GM18526 (cell line): ENCODE results near the gene CIDEC.

Experiments used
- POLR2A ChIP-seq: IDR thresholded peaks from 3 replicates; pipeline ENCODE4 v1.6.1; 2011; ENCODE audit not compliant: insufficient read length; ENCODE audit errors: extremely low read depth

The CIDEC gene

GRCh38 chr3:9886328-9886727 is 6.3 kb upstream of the CIDEC start:
- no peak for TF ChIP-seq POLR2A

- TF ChIP-seq POLR2A: no peak
Measured at GRCh38 chr3:9884555-9885165, 4.6 kb upstream of the CIDEC start.

DNA sequence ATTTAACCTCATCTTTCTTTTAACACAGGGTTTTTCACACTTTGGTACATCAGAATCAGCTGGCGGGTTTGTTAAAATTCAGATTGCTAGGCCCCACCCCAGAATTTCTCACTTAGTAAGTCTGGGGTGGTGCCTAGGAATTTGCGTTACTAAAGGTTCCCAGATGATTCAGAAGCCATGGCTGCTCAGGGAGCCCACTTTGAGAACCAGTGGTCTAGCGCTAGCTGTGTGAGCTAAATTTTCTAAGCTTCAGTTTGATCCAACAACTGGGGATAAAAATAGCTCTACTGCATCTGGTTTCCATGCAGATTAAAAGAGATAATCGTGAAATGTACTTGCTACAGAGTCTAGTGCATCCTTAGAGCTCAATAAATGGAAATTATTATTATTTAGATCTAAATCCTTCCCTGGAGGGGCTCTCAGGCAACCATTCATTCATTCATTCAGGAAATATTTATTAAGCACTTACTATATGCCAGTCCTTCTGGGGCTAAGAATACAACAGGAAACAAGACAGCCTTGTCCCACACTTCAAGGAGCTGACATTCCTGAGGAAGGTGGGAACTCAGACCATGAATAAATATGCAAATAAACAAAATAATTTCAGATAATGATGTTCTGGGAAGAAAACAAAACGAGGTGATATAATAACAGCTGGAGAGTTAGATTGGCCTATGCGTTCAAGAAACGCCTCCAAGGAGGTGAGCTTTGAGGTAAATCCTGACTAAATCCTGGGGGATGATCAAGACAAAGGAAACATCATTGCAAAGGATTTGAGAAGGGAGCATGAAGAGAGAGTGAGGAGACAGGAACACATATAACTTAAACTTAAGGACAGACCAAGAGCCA is 3.9 kb upstream of the CIDEC start:
- no peak for TF ChIP-seq POLR2A

GRCh38 chr3:9881441-9881840 is 1.4 kb upstream of the CIDEC start:
- no peak for TF ChIP-seq POLR2A

DNA sequence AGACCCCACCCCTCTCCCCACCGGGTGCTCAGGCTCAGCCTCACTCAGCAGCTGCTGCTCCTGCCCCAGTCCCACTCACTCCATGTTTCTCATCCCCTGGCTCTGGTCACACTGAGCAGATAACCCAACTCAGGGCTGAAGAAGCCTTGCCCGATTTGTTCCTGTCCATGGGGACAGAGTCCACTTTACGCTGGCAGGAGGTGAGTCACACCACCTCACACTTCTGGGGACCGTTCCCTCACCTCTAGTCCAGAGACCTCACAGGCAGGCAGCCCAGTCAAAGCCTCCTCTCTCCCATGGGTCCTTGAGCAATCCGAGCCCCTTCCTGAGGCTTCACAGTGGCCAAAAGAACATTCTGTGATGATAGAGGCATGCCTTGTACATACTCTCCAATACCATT is 1.4 kb downstream of the CIDEC start:
- TF ChIP-seq POLR2A: no peak

- TF ChIP-seq POLR2A: no peak
Measured at GRCh38 chr3:9876991-9877390, 3.1 kb downstream of the CIDEC start.

- TF ChIP-seq POLR2A: no peak
Measured at GRCh38 chr3:9875448-9875847, 4.6 kb downstream of the CIDEC start.

- TF ChIP-seq POLR2A: no peak
Measured at GRCh38 chr3:9870978-9871377, 9.1 kb downstream of the CIDEC start.

GRCh38 chr3:9869955-9870354 is 10.1 kb downstream of the CIDEC start:
- no peak for TF ChIP-seq POLR2A

- TF ChIP-seq POLR2A: no peak
Measured at GRCh38 chr3:9867106-9867505, 12.9 kb downstream of the CIDEC start.

GRCh38 chr3:9866639-9867038 is 13.4 kb downstream of the CIDEC start:
- TF ChIP-seq POLR2A: no peak

- TF ChIP-seq POLR2A: no peak
Measured at GRCh38 chr3:9864200-9864927, 15.7 kb downstream of the CIDEC start.

DNA sequence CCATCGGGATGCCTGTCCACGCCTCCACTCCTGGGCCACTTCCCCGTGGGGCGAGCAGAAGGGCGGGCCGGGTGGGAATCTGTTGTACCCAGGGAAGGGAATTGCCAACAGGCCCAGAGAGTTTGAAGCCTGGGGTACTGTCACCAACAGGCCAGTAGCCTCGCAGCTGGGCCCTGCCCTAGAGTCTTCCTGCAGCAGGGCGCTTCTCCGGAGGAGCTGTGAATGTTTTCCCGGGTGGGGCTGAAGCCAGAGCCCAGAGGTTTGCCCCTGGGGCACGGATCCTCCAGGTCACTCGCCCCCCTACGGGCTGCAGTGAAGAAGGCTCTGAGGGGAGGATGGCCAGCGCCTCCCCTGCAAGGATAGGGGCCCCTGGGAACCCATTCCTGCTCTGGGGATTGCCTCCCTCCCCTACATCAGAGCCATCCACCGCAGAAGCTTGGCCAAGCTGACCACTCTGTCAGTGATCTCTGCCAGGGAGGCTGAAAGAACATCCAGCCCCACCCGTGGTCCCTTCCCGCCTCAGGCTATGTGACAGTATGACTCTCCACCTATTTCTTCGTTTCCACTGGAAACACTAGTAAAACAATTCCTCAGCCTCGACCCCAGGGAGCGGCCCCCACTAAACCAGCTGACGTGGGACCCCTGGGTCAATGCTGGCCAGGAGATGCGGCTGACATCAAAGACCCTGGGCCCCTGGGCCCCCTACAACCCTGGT is 16.8 kb downstream of the CIDEC start:
- no peak for TF ChIP-seq POLR2A

DNA sequence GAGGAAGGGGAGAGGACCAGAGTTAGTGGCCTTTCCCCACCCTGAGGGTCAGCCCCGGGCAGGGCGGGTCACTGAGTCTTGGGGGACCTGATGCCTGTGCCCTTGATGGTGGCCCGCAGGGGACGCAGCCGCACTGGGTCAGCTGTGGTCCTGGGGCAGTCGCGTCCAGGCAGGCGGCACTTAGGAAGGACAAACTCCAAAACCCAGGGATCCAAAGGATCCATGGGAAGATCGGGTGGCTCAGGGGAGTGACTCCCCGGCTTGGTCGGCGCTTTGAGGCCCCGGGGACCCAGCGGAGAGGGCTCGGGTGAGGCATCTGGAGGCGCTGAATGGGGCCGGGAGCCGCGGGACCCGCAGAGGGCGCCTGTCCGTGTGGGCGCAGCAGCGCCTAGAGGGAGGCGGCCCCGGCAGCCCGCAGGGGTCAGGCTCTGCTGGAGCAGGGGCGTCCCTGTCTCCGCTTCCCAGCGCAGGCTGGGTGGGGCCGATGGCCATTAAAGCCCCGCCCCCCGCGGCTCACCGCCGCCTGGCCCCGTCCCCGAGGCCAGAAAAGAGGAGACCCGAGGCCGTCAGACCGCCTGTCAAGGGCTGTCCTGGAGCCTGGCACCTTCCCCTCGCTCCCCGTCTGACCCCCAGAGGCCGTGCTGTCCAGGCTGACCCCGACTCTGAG is 17.5 kb downstream of the CIDEC start:
- TF ChIP-seq POLR2A: no peak

- TF ChIP-seq POLR2A: no peak
Measured at GRCh38 chr3:9861626-9862130, 18.4 kb downstream of the CIDEC start.

- no peak for TF ChIP-seq POLR2A
Measured at GRCh38 chr3:9861201-9861600, 18.9 kb downstream of the CIDEC start.
